ENCODE data around the gene CLDN5.

- TF ChIP-seq CTCF (conservative IDR thresholded peaks at IDR 0.05 in 1 of 2, IDR thresholded peaks at IDR 0.05 in 1 of 2; ENCODE audit: extremely low read depth in 1 of 2, insufficient read depth in 1 of 2, low read depth in 1 of 2, low read length in 2 of 2) (no peak), EZH2 (IDR thresholded peaks at IDR 0.05; ENCODE audit: borderline replicate concordance, low read length) (no peak)
These were observed 13.8 kb upstream of the CLDN5 start for GRCh38 chr22:19537941-19538488.
